HG03280 (cell line): ENCODE measurements around the gene RCE1.

Experiments used
- ATAC-seq: cut with Tn5 transposase; IDR thresholded peaks from one replicate; pipeline ENCODE4 v1.9.1; 2021; ENCODE audit warnings: mild to moderate bottlenecking, moderate library complexity; ENCODE audit not compliant: unreplicated experiment

Gene RCE1

DNA sequence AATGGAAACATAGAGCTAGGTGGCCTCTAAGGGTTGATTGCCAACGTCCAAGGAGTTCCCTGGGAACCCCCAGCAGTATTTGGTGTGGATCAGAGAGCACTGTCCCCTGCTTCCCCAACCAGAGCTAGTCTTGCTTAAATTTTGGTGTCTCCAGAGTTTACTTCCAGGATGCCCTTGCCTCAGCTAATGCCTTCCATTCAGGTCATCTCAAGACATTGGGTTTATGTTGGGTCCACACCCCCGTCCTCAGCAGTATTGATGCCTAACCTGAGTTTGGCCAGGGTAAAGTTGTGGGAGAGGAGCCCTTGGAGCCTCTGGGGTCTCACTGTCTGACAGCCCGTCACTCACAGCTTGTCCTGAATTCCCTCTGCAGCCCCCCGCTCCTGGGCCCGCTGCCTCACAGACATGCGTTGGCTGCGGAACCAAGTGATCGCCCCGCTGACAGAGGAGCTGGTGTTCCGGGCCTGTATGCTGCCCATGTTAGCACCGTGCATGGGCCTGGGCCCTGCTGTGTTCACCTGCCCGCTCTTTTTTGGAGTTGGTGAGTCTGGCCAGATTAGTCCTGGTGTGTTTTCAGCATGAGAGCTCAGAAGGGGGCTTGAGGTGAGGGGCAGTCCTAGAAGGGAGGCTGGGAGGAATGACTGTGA lies 1.4 kb downstream of the RCE1 start:
- no peak for ATAC-seq

DNA sequence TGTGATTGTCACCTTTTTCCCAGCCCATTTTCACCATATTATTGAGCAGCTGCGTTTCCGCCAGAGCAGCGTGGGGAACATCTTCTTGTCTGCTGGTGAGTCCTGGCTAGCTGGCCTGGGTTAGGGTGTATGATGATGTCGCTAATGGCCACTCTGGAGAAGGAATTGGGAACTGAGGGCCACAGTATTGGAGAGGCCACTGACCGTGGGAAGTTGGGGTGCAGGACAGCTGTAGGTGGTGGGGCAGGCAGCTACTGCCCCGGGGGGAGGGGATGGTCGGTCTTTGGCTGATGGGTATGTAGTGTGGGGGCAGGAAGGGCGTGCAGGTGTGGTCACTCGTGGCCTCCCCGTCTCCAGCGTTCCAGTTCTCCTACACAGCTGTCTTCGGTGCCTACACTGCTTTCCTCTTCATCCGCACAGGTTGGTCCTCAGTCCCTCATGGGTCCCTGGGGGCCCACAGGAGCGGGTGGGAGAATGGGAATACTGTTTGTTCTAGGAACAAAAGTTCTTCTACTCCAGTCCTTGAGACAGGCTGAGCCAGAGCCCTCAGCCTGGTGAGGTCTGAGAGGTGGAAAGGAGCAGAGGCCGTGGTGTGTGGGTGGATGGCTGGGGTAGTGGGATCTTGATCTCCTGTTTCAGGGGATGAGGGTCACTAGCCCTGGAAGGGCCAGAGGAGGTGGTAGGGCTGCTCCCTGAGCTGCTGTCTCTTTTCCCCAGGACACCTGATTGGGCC lies 2.1 kb downstream of the RCE1 start:
- ATAC-seq: no peak

DNA sequence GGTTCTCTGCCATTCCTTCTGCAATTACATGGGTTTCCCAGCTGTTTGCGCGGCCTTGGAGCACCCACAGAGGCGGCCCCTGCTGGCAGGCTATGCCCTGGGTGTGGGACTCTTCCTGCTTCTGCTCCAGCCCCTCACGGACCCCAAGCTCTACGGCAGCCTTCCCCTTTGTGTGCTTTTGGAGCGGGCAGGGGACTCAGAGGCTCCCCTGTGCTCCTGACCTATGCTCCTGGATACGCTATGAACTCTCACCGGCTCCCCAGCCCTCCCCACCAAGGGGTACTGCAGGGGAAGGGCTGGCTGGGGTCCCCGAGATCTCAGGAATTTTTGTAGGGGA lies 2.6 kb downstream of the RCE1 start:
- no peak for ATAC-seq

DNA sequence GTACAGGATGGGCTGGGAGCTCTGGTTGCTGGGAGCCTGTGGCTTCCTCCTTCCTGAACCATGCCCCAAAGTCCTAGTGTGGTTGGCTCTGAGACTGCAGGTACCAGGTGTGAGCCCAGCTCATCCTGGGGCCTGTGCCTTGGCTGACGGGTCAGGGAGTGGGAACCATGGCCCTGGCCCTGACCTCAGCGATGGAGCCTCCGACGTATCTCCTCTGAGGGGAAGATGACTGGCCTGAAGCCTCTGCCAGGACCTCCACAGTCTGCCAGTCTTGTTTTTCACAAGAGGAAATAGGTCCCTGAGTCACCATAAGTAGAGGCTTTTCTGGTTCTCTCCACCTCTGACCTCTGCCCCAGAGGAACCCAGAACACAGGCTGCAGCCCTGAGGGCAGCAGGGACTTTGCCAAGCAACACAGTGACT lies 3.4 kb downstream of the RCE1 start:
- ATAC-seq: no peak

DNA sequence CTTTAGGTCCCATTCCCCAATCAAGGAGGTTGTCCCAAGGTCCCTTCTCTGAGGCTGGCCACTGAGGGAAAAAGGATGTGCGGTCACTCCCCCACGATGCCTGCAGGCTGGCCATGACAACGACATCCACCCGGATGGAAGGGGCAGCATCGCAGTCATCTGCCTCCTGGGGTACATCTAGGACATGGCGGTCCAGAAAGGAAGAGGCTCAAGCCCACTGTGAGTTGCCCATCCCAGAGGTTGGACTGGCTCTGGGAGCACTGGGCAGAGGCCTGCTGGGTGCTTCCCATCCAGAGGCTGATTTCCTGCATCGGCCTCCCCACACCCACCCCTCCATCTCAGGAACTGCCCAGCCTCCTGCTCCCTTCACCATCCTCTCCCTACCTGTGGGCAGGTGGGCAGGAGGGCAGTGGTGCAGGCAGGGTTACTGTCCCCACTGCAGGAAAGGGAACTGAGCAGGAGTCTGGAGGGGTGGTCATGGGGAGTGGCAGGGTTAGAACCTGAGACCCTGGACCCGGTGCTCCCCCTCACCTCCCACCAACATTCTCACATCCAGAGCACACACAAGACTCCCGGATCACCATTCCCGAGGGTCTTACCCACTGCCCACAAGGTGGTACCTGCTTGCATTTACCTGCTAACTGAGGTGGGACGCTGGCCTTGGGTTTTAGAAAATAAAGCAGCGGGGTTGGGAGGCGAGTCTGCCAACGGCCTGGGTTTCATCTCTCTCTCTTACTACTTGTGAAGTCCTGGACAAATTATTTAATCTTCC lies 4.4 kb downstream of the RCE1 start:
- no peak for ATAC-seq

DNA sequence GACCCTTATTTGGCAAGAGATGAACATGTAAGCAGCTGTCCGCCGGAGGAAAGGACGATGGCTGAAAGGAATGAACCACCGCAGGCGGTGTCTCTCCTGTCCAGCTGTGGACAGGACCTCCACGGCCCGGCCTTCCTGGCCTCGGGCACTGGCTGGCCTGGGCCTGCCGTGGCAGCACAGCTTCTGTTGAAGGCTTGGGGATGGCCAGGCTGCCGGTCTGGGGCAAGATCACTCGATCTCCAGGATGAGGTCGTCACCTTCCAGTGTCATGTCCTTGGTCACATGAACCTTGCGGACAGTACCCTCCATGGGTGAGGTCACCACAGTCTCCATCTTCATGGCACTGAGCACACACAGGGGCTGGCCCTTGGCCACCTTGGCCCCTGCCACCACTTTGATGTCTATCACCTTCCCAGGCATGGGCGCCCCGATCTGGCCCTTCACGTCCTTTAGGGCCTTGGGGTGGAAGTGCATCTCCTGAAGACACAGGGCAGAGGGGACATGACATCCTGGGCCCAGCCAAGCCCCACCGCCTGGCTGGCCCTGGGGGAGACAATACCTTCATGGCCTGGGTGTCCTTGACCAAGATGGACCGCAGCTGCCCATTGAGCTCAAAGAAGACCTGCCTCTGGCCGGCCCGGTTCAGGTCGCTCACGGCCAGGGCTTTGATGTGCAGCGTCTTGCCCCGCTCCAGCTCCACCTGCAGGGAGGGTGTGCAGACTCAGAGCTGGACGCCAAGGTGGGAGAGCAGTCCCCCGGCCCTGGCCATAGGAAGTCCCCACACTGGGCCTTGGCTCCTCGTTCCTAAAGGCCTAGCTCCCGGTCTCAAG lies 5.6 kb downstream of the RCE1 start:
- ATAC-seq: no peak

DNA sequence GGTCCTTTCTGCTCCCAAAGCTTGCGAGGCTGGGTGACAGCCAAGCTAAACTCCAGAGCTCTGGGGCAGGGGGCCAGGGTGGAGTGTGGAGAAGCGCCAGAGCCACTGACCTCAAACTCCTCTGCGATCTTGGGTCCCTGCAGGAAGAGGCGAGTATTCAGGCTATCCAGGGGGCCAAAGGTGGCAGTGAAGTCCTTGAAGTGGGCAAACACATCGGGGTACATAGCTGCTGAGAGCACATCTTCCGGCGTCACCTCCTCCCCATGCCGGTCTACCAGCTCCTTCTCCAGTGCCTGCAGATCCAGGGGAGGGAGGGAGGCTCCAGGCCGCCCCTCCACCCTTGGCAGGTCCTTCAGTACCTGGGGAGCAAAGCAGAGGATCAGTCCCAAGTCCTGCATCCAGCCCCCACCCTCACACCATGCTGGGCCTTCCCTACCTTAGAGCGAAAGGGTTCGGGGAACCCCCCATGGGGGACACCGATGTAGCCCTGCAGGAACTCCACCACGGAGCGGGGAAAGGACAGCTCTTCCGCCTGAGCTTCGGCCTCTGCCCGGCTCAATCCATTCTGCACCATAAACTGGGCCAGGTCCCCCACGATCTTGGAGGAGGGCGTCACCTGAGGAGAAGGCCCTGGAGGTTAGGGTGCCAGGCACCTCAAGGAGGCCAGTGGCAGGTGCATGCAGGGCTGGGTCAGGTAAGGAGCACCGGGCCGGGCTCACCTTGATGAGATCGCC lies 6.4 kb downstream of the RCE1 start:
- ATAC-seq: no peak

DNA sequence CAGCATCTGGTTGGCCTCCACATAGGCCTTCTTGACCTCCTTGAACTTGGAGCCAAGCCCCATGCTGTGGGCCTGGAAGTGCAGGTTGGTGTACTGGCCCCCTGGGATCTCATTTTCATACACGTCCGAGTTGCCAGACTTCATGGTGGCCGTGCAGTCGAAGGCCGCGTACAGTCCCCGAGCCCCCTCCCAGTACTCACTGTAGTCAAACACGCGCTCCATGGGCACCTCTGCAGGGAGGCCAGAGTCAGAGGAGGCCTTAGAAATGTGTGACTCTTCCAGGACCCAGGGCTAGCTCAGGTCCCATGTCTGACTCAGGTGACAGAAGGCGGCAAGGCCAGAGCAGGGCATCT lies 7.0 kb downstream of the RCE1 start:
- no peak for ATAC-seq

DNA sequence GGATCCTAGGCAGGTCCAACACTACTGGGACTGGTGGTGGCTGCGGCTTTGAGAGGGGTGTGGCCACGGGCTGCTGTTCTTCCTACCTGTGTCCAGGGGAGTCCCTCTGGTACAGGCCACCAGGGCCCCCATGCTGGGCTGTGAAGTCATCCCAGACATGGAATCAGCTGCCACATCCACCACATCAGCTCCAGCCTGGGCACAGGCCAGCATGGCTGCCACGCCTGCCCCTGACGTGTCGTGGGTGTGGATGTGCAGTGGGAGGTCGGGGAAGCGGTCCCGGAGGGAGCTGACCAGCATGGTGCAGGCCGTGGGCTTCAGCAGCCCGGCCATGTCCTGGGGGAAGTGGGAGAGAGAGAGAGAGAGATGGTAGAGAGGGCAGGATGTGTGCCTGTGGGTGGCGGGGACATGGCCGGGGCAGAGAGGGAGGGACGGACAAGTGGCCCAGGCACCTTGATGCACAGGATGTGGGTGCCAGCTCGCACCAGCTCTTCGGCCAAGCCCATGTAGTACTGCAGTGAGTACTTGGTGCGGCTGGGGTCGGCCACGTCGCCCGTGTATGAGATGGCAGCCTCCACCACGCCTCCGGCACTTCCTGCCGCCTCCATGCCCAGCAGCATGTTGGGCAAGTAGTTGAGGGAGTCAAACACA lies 7.5 kb downstream of the RCE1 start:
- no peak for ATAC-seq

DNA sequence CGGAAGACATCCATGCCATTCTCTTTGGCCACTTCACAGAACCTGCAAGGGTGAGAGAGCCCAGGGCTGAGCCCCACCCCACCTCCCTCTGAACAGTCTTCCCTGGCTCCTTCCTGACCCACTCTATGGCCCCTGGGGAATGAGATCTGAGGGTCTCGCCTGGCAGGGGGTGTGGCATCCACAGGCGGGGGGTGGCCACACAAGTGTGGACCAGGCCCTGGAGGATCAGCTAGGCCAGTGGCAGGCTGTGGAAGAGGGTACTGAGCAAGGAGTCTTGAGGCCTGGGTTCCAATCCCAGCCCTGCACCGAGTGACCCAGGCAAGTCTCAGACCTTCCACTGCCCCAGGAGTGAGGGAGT lies 8.0 kb downstream of the RCE1 start:
- ATAC-seq: no peak

DNA sequence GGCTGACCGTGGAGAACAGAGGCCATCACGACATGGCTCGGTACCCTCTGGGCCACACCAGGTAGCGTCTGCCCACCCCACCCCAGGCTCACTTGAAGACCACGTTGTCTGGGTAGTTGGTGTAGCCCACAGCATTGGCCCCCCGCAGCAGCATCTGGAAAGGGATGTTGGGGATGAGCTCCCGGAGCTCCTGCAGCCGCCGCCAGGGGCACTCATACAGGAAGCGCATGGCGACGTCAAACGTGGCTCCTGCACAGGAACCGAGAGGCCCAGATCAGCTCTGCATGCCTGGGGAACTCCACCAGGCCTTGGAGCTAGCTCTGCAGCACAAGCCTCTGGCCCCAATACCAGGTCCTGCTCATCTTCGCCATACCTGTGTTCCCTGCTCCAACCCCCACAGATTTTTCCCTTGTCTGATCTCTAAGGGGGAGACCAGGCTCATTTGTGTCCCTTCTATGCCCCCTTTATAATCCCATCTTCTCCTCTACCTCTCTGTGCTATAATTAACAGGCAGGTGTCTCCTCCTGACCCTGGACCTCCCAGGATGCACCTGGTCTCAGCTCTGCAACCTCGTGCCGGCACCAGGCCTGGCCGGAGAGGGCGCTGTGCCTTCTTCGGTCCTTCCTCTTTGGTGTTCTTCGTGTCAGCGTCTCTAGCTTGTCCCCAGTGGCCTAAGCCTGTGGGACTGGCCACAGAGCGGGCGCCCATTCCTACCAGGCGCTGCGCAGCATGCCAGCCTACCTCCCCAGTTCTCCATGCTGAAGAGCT lies 8.6 kb downstream of the RCE1 start:
- ATAC-seq: no peak

DNA sequence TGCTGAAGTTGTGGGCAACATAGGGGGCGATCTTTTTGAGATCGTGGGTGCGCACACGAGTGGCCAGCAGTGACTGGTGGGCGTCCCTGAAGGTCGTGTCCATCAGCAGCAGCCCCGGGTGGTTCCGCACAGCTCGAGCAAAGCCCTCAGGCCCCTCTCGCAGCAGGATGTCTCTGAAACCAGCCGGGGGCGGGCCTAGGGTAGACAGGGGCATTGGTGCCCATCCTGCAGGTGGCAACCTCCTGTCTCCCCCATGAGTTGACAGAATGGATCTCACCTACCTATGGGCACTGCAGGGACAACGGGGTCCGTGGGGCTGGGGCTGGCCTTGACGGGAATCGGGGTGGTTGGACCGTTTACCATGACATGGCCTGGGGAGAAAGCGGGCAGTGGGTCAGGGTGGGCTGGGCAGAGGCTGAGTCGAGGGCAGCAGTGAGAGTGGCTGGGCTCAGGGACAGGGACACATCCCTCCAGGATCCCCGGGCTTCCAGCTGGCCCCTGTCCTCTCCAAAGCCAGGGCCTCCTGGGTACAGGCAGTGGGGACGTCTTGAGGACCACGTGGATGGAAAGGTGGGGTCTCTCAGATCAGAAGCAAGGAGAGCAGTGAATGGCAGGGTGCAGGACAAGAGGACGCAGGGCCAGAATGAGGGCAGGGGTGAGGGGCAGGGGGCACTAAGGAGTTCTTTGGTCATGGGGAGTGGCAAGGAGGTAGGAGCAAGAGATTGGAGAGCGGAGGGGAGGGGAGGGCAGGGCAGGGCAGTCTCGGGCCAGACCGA lies 9.4 kb downstream of the RCE1 start:
- ATAC-seq: no peak

DNA sequence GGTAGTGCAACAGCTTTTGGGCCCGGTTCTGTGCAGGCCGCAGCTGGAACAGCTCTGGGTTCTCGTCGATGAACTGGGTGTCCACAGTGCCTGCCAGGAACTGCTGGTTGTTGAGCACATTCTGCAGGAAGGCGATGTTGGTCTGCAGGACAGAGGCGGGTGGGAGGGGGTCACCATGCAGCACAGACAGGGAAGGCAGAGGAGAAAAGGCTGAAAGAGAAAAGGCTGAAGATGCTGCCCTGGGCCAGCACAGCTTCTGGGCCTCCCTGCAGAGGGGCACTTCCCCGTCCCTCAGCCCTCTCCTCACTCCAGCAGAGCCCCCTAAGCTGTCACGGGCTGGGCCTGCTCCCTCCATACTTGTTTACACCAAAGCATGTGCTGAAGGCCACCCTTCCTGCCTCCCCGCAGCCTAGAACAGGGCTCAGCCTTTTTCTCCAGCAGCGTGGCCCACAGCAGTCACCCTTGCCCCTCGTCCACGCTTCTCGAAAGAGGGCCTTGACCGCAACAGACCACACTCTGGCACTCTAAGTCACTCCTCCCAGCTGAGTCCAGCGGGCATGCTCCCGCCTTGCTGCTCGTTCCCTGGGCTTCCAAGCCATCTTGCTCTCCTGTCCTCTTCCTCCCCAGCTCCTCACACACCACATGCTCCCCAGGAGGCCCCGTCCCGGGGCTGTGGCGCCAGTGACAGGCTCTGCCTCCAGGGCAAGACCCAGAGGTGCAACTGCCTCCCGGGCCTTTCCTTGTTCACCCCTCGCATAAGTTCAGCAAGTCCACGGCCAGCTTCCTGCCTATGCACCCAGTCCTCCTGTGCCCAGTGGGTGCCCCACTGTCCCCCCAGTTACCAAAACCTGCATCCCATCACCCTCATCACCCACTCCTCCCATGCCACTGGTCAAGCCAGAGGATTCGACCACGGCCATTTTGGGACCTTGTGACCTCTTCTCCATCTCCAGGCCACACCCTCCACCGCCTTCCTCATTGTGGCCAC lies 10.3 kb downstream of the RCE1 start:
- ATAC-seq: no peak

DNA sequence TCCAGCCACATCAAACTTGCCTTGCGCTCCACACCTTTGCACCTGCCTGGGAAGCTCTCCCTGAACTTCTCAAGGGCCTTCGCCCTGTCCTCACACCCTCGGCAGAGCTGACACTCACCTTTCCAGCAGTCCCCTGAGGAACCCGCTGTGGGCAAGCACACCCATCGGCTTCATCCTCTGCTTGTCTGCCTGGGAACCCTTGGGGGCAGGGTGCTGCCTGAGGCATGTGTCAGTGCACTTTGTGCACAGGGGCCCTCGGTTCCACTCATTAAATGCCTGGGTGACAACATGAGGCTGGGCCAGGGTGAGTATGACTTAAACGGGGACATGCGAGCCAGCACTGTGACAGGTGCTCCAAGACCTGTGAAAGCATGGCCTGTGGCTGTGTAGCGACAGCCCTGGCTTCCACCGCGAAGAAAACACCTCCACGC lies 11.0 kb downstream of the RCE1 start:
- no peak for ATAC-seq

DNA sequence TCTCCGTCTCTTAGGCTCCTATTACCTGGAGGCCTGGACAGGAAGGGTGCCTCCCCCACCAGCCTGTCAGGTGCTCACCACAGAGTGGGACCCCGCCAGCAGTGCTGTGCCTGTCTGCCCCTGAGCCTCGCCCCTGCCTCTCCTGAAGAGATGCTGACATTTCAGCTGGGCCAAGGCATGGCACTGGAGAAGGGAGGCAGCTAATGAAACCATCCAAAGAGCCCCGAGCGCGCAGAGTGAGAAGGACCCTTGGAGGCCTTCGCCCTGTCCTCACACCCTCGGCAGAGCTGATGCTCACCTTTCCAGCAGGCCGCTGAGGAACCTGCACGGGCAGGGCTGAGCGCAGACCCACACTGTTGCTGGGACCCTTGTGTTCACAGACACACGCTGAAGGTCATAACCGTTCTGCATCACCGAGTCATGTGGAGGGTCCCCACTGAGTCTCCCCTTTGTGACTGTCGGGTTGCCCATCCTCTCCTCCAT lies 11.5 kb downstream of the RCE1 start:
- no peak for ATAC-seq

DNA sequence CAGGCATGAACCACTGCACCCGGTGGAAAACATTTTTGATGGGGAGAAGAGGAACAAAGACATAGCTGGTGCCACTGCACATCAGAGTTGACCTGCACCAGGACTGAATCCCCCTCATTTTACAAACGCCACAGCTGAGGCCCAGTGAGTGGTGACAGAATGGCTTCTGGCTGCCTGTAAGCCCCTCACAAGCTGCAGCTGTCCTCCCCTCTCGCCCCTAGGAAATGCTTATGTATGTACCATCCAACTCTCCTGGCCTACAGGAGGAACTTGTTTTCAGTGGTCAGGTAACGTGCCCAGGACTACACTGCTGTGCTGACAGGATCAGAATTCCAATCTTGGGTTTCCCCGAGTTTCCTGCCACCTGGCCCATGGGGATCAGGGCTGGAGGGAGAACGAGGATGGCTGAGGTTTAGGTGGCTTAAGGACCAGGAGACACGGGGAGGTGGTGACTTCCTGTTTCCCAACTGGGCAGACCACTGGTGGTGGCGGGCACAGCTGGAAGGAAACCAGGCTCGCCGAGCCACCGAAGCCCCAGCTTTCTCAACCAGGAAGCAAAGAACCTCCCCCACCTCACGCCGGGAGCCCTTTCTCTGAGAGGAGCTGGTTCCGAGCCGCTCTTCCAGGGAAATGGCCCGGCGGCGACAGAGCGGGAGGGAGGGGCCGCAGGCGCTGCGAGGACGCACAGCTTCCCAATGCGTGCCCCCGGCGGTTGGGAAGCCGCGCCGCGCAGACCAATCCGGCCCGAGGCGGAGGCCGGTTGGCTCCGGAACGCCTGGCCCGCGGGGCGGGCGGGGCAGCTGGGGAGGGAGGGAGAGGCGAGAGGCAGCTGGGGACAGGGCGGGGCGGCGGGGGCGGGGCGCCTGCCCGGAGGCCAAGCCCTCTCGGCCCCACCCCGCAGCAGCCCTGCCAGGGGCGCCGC lies 12.6 kb downstream of the RCE1 start:
- peak; percentile 73 for ATAC-seq
